A549 (cell line): ENCODE measurements around the gene IMMT.

Experiments
- CEBPB ChIP-seq, 2 experiments: fragments of >200 bp in 1 of 2; sonication (Bioruptor Twin) in 1 of 2; formaldehyde crosslinking in 1 of 2; IDR thresholded peaks; 2 replicates each; pipeline ENCODE4 v1.6.1; 2012 to 2016
- TF ChIP-seq, protein P1 (sequence below): fragments of >200 bp; sonication (Bioruptor Twin); formaldehyde crosslinking; IDR thresholded peaks from 3 replicates; pipeline ENCODE4 v1.5.1; 2016

DNA sequence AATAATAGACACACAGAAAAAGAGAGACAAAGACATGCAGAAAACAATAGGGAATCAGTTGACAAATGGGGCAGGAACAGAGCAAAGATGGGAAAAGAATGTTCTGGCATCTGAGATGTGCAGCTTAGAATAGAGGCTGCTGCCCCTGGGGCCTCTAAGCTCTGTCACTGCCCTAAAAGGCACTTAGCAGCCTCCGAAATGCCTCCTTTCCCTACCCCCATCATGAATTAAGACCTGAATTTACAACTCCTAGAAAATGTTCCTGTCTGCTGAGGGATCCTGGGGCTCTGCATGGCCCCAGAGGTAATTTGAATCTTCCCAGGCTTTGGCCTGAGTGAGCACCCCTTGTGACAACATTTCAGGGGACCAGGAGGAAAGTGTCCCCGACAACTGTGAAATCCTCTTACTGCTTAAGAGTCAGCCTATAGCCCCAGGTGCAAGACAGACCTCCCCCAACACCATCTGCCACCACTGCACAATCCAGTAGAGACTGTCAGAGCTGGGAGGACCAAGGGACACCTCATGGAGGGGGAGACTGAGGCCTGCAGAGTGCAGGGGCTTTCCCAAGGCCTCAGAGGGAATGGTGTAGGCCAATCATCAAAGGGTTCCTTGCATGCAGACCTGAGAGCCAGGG lies 28.8 kb upstream of the IMMT start:
- TF ChIP-seq, protein P1, sequence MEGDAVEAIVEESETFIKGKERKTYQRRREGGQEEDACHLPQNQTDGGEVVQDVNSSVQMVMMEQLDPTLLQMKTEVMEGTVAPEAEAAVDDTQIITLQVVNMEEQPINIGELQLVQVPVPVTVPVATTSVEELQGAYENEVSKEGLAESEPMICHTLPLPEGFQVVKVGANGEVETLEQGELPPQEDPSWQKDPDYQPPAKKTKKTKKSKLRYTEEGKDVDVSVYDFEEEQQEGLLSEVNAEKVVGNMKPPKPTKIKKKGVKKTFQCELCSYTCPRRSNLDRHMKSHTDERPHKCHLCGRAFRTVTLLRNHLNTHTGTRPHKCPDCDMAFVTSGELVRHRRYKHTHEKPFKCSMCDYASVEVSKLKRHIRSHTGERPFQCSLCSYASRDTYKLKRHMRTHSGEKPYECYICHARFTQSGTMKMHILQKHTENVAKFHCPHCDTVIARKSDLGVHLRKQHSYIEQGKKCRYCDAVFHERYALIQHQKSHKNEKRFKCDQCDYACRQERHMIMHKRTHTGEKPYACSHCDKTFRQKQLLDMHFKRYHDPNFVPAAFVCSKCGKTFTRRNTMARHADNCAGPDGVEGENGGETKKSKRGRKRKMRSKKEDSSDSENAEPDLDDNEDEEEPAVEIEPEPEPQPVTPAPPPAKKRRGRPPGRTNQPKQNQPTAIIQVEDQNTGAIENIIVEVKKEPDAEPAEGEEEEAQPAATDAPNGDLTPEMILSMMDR, result no peak
- no peak for TF ChIP-seq CEBPB (IDR thresholded peaks at IDR 0.05)
